Lower leg skin (tissue), 4 donors: ENCODE data around the gene ALPP. TPM values are rescaled to one million over a fixed set of nuclear protein-coding genes. Genes with fewer than 3 reads are reported as not detected.
A peak's percentile ranks its signal among the peaks of the same experiment; 100 is the strongest.
"Not testable (repeated sequence)": the region's sequence is repeated elsewhere in the genome, so short reads cannot be mapped to it uniquely, and the experiment has no call there.

ENCODE experiments used
- DNase-seq, 2 donors: peaks; one replicate each; pipeline ENCODE4 v3.0.0-alpha.2; 2019; ENCODE audit warnings: low spot score in 2 of 2
- H3K4me3 ChIP-seq: fragments of 200-600 bp; sonication (generic); 2 replicates; pipeline ENCODE4 v1.5.1; 2017; ENCODE audit warnings: mild to moderate bottlenecking, low read depth; ENCODE audit not compliant: poor library complexity, severe bottlenecking
- POLR2A ChIP-seq, 2 donors: fragments of 450-650 bp; IDR thresholded peaks; one replicate each; pipeline ENCODE4 v1.6.1; 2016 to 2017; ENCODE audit warnings: antibody characterized with exemption in 2 of 2, mild to moderate bottlenecking in 1 of 2, moderate library complexity in 1 of 2
- WGBS, 2 donors: methylation state at CpG; one replicate each; pipeline ENCODE4 v1.1.5; 2018; 5-methylcytosine and 5-hydroxymethylcytosine counted together
- intact Hi-C: fragments of 100-400 bp; cut with DNase I; formaldehyde crosslinking; loops from one replicate; pipeline ENCODE4 v1.15.0; 2023; ENCODE audit warnings: low total_unique reads
- total RNA-seq, 4 donors: library from RNA; depleted of rRNA; stranded (reverse); fragments of >200 nt; gene quantifications; one replicate each; pipeline ENCODE4 v1.1.0, GENCODE V29; 2016
- TF ChIP-seq, protein P1 (sequence below), 3 donors: fragments of 450-650 bp; IDR thresholded peaks; one replicate each; pipeline ENCODE4 v1.5.1; 2016; ENCODE audit warnings: antibody characterized with exemption in 3 of 3, mild to moderate bottlenecking in 3 of 3, moderate library complexity in 2 of 3

Gene ALPP
- total RNA-seq, 4 donors from 2014 or later = not detected

DNA sequence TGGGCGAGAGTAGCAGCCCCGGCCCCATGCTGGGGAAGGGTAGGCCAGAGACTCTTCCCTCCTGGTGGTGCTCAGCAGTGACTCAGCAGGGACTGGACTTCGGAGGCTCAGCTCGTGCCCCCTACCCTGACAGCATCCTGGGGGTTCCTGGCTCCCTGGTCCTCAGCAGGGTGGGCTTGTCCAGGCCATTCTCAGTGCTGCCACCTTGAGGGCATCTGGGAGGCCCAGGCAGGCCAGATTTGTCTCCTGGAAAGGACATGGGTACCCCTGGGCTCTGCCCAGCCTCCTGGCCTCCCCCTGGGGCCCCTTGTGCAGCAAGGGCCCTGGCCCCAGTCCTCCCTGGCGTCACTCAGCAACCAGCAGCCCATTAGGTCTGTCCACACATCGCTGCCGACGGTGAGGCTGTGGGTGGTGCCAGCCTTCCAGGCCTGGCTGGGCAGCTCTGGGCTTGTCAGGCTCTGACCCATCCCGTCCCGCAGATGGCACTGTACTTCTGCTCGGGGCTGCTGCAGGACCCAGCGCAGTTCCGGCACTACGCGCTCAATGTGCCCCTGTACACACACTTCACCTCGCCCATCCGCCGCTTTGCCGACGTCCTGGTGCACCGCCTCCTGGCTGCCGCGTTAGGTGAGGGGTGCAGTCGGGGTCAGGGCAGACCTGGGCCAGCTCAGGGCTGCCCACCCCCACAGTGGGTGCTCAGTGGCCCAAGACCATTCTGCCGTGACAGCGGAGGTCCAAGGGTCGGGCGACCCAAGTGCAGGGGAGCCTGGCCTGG lies 45.0 kb upstream of the ALPP start:
- H3K4me3 ChIP-seq = no peak overlapping the region
- DNase-seq = peak in 1 of 2 donors; percentile 82
- intact Hi-C loops = no loop called here
- 84 to 90% methylated on average over 28 of the region's 28 CpGs for WGBS, 2 donors
- no peak for TF ChIP-seq POLR2A (IDR thresholded peaks at IDR 0.05)
- TF ChIP-seq, protein P1, sequence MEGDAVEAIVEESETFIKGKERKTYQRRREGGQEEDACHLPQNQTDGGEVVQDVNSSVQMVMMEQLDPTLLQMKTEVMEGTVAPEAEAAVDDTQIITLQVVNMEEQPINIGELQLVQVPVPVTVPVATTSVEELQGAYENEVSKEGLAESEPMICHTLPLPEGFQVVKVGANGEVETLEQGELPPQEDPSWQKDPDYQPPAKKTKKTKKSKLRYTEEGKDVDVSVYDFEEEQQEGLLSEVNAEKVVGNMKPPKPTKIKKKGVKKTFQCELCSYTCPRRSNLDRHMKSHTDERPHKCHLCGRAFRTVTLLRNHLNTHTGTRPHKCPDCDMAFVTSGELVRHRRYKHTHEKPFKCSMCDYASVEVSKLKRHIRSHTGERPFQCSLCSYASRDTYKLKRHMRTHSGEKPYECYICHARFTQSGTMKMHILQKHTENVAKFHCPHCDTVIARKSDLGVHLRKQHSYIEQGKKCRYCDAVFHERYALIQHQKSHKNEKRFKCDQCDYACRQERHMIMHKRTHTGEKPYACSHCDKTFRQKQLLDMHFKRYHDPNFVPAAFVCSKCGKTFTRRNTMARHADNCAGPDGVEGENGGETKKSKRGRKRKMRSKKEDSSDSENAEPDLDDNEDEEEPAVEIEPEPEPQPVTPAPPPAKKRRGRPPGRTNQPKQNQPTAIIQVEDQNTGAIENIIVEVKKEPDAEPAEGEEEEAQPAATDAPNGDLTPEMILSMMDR (IDR thresholded peaks at IDR 0.05) = no peak

DNA sequence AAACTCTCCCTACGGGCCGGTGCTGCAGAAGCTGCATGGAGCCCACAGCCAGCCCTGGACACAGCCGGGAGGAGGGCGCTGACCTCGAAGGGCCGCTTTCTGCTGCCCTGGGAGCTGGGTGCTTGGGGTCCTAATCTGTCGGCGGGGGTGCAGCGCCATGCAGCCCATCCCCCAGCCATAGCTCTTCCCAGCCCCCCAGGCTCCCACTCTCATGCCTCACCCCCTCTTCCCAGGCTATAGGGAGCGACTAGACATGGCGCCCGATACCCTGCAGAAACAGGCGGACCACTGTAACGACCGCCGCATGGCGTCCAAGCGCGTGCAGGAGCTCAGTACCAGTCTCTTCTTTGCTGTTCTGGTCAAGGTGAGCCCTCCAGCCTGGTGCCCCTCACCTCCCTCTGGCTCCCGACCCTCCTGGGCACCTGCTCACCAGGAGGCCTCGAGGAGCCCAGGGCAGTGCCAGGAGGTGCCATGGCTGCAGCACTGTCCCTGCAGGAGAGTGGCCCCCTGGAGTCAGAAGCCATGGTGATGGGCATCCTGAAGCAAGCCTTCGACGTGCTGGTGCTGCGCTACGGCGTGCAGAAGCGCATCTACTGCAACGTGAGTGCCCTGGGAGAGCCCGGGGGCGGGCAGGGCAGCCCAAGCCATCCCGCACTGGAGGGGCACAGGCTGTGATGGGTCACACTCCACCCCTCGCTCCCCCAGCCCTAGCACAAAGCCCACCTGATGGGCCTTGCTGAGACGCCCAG lies 44.2 kb upstream of the ALPP start:
- 93 to 94% methylated on average over 19 to 28 of the region's 33 CpGs for whole genome bisulfite sequencing, 2 donors
- DNase-seq = peak in 1 of 2 donors; percentile 57
- H3K4me3 ChIP-seq, intact Hi-C loops: not testable (repeated sequence)

DNA sequence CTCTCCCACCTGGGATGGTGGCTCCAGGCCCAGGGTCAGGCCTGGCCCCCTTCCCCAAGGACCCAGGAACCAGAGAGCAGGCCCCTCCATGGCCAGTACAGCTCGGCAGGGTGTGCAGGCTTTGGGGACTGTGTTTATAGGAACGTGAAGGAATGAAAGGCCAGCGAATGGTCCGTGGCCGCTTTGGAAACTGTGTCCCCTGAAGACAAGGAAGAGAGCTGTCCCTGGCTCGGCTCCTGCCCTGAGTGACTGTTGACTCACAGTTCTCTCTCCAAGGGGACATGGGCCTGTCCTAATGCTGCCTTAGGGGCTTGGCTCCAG lies 43.7 kb upstream of the ALPP start:
- 83% methylated on average over 2 of the region's 6 CpGs; no CpG with 5 or more reads in 1 of the 2 donors for WGBS, 2 donors
- DNase-seq = peak in 1 of 2 donors; percentile 56
- intact Hi-C loops, H3K4me3 ChIP-seq: not testable (repeated sequence)

DNA sequence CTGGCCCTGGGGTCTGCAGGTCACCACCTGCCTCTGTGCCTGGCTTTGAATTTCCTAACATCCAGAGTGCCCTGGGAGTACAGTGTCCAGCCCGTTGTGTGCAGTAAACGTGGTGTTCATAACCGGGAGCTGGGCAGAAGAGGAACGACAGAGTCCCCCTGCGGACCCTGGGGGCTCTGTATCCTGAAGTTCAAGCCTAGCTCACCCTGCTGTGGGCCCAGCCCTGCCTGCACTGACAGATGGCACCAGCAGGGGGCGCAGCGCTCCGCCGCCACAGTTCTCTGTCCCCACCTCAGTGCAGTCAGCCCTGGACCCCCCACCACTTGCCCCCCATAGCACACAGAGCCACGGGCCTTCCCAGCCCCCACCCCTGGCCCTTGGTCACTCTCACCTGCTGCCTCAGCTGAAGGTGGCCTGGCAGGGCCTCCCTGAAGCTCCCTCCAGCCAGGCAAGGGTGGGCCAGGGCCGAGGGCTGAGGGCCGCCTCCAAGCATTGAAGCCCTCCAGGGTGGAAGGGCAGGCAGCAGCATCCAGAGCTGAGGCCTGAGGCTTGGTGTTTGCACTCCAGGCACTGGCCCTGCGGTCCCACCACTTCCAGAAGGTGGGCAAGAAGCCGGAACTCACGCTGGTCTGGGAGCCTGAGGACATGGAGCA lies 43.2 kb upstream of the ALPP start:
- H3K4me3 ChIP-seq, intact Hi-C loops: not testable (repeated sequence)
- peak in 1 of 2 donors; percentile 72 for DNase-seq
- WGBS, 2 donors = 63 to 67% methylated on average over 12 to 14 of the region's 15 CpGs

DNA sequence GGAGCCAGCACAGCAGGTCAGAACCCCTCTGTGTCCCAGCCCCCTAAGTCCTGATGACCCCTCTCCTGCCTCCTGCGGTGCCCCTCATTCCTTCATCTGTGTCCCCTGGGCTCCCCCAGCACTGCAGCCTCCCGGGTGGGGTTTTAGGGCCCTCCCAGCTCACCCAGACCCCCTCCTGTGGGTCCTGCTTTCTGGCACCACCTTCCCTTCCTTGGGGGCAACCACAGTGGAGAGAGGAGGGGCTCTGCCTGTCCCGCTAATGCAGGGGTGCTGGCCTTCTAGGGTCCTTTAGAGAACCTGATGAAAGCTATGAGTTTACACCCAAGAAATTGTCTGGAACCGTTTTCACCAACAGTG lies 42.7 kb upstream of the ALPP start:
- intact Hi-C loops = no loop called here
- DNase-seq = no peak
- H3K4me3 ChIP-seq = no peak overlapping the region
- TF ChIP-seq POLR2A (IDR thresholded peaks at IDR 0.05) = no peak
- TF ChIP-seq, protein P1 (IDR thresholded peaks at IDR 0.05) = no peak
- WGBS, 2 donors = 94 to 100% methylated on average over 4 of the region's 4 CpGs

DNA sequence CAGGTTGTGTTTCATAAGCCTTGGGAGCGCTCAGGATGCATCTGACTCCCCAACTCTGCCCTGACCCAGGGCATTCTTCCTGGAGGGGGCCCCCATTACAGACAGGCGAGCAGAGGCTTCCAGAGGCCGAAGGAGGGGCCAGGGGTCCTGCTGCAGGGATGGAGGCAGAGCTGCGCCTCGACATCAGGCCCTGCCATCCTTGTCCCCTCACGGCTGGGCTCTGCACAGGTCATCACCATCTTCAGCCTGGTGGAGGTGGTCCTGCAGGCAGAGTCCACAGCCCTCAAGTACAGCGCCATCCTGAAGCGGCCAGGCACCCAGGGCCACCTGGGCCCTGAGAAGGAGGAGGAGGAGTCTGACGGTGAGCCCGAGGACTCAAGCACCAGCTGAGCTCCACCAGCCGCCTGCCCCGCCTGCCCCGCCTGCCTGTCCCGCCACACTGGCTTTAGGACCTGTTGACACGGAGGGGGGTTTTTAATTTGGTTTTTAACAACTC lies 42.3 kb upstream of the ALPP start:
- peak in 1 of 2 donors; percentile 82 for DNase-seq
- TF ChIP-seq POLR2A (IDR thresholded peaks at IDR 0.05) = no peak
- TF ChIP-seq, protein P1 (IDR thresholded peaks at IDR 0.05) = no peak
- 86 to 89% methylated on average over 7 to 15 of the region's 15 CpGs for WGBS, 2 donors
- intact Hi-C loops = no loop called here
- H3K4me3 ChIP-seq = no peak overlapping the region
